Thyroid gland (tissue), 4 donors: ENCODE measurements around the gene FIBP. TPM values are rescaled to one million over a fixed set of nuclear protein-coding genes. Genes with fewer than 3 reads are reported as not detected.

Experiments
- DNase-seq, 2 donors: peaks; one replicate each; pipeline ENCODE4 v3.0.0-alpha.2; 2019
- H3K27ac ChIP-seq, 3 donors: fragments of 200-600 bp; sonication (generic); 1 replicate in 2 of 3; 2 replicates in 1 of 3; pipeline ENCODE4 v1.5.1; 2016 to 2019; ENCODE audit warnings: mild to moderate bottlenecking in 1 of 3, moderate library complexity in 1 of 3
- H3K27me3 ChIP-seq: fragments of 200-600 bp; sonication (generic); one replicate; pipeline ENCODE4 v1.5.1; 2019
- H3K36me3 ChIP-seq, 2 donors: fragments of 200-600 bp; sonication (generic); one replicate each; pipeline ENCODE4 v1.5.1; 2016 to 2019
- H3K4me1 ChIP-seq, 2 donors: fragments of 200-600 bp; sonication (generic); one replicate each; pipeline ENCODE4 v1.5.1; 2017 to 2019
- H3K4me3 ChIP-seq, 3 donors: fragments of 200-600 bp; sonication (generic); replicated peaks in 1 of 3; 1 replicate in 2 of 3; 2 replicates in 1 of 3; pipeline ENCODE4 v1.5.1; 2016; ENCODE audit warnings: mild to moderate bottlenecking in 1 of 3
- H3K9me3 ChIP-seq: fragments of 200-600 bp; sonication (generic); one replicate; pipeline ENCODE4 v1.5.1; 2017
- CTCF ChIP-seq, 6 experiments: fragments of 200-600 bp in 3 of 6; fragments of 450-650 bp in 3 of 6; sonication (generic) in 3 of 6; IDR thresholded peaks; one replicate each; pipeline ENCODE4 v1.5.1; 2016 to 2019; ENCODE audit warnings: antibody characterized with exemption in 6 of 6, mild to moderate bottlenecking in 2 of 6, inconsistent platforms in 1 of 6, moderate library complexity in 1 of 6
- POLR2A ChIP-seq, 2 donors: fragments of 450-650 bp; IDR thresholded peaks; one replicate each; pipeline ENCODE4 v1.6.1; 2017; ENCODE audit warnings: antibody characterized with exemption in 2 of 2, mild to moderate bottlenecking in 2 of 2, moderate library complexity in 1 of 2
- WGBS, 2 donors: methylation state at CpG; one replicate each; pipeline ENCODE4 v1.1.5; 2017; 5-methylcytosine and 5-hydroxymethylcytosine counted together
- intact Hi-C: fragments of 100-400 bp; cut with DNase I; formaldehyde crosslinking; loops from one replicate; pipeline ENCODE4 v1.15.1; 2023
- total RNA-seq, 4 donors: library from RNA; depleted of rRNA; stranded (reverse); fragments of >200 nt; gene quantifications; one replicate each; pipeline ENCODE4 v1.2.3, GENCODE V29; 2016

FIBP gene
- total RNA-seq, 4 donors from 2014 or later: 65.9 to 128 (median 109) TPM

- Histone ChIP-seq H3K27me3 (no peaks in the 10 kb centered on the region), H3K36me3 (peaks cover 3 to 17% of the 10 kb centered on the region in 2 donors), H3K27ac (peak within 1 kb of the TSS; percentile 82 to 85 (median 85)), H3K9me3 (no peaks in the 10 kb centered on the region), H3K4me1 (peaks cover 27 to 47% of the 10 kb centered on the region in 2 donors), H3K4me3 (peak within 1 kb of the TSS; percentile 95 to 99 (median 96))
- 9 to 38% methylated on average over 8 to 34 of the region's 77 CpGs for WGBS, 2 donors
- DNase-seq: peak in 1 of 2 donors; percentile 53
- TF ChIP-seq CTCF (IDR thresholded peaks at IDR 0.05) (no peak), POLR2A (IDR thresholded peaks at IDR 0.05) (peak in 1 of 2 donors; percentile 64)
- intact Hi-C loops: loop anchor here (5.0 kb wide), 1 partner anchor 44 kb away; the partner anchor contains the start of gene SART1
Observed at GRCh38 chr11:65918211-65919140, 30.2 kb upstream of the FIBP start, which contains the start of gene C11orf68. Gene C11orf68, minus strand, starts transcription at chr11:65919062. Its CDS starts 31 bp downstream, at chr11:65919031.

- H3K4me1 ChIP-seq: peaks cover 27 to 47% of the 10 kb centered on the region in 2 donors
- 45 to 55% methylated on average over 6 to 22 of the region's 35 CpGs for WGBS, 2 donors
- intact Hi-C loops: loop anchor here (5.0 kb wide), 1 partner anchor 45 kb away; the partner anchor contains the start of gene SART1
Observed at GRCh38 chr11:65917434-65918210, 29.4 kb upstream of the FIBP start.

GRCh38 chr11:65917077-65917433 is 28.8 kb upstream of the FIBP start:
- TF ChIP-seq POLR2A (IDR thresholded peaks at IDR 0.05): no peak
- TF ChIP-seq CTCF (IDR thresholded peaks at IDR 0.05): no peak
- no peak for DNase-seq
- 96 to 100% methylated on average over 3 of the region's 3 CpGs for WGBS, 2 donors
- intact Hi-C loops: loop anchor here (5.0 kb wide), 1 partner anchor 45 kb away; the partner anchor contains the start of gene SART1
- H3K36me3 ChIP-seq: peaks cover 0 to 3% of the 10 kb centered on the region in 2 donors
- peak overlapping the region in 1 of 3 donors; percentile 73 for H3K27ac ChIP-seq
- H3K9me3 ChIP-seq: no peaks in the 10 kb centered on the region
- peaks cover 27 to 50% of the 10 kb centered on the region in 2 donors for H3K4me1 ChIP-seq
- H3K4me3 ChIP-seq: peak overlapping the region in 1 of 3 donors; percentile 84
- H3K27me3 ChIP-seq: no peaks in the 10 kb centered on the region

More at GRCh38 chr11:65917434-65918210, 29.4 kb upstream of the FIBP start:
- H3K9me3 ChIP-seq: no peaks in the 10 kb centered on the region
- H3K27me3 ChIP-seq: no peaks in the 10 kb centered on the region
- peaks cover 0 to 8% of the 10 kb centered on the region in 2 donors for H3K36me3 ChIP-seq
- peak overlapping the region in 1 of 3 donors; percentile 84 for H3K4me3 ChIP-seq
- H3K27ac ChIP-seq: peak overlapping the region in 2 of 3 donors; percentile 82 to 85
- peak; percentile 65 to 77 for DNase-seq
- TF ChIP-seq POLR2A (IDR thresholded peaks at IDR 0.05): no peak
- no peak for TF ChIP-seq CTCF (IDR thresholded peaks at IDR 0.05)

GRCh38 chr11:65916391-65916790 is 28.1 kb upstream of the FIBP start:
- WGBS, 2 donors: 86 to 92% methylated on average over 7 of the region's 7 CpGs
- peak overlapping the region in 2 of 3 donors; percentile 46 to 73 for H3K27ac ChIP-seq
- no peak overlapping the region for H3K4me3 ChIP-seq
- no peaks in the 10 kb centered on the region for H3K27me3 ChIP-seq
- peaks cover 27 to 56% of the 10 kb centered on the region in 2 donors for H3K4me1 ChIP-seq
- DNase-seq: no peak
- intact Hi-C loops: loop anchor here (5.0 kb wide), 1 partner anchor 46 kb away; the partner anchor contains the start of gene SART1
- H3K9me3 ChIP-seq: no peaks in the 10 kb centered on the region
- no peak for TF ChIP-seq POLR2A (IDR thresholded peaks at IDR 0.05)
- TF ChIP-seq CTCF (IDR thresholded peaks at IDR 0.05): no peak
- H3K36me3 ChIP-seq: no peaks in the 10 kb centered on the region
